CD4-positive, alpha-beta T cell treated with Interleukin-2 at 100 ng/mL for 4 hours (primary cell): ENCODE measurements around the gene RNF223.

ENCODE experiments used
- DNase-seq: peaks from one replicate; pipeline ENCODE4 v3.0.0-alpha.2; 2020; ENCODE audit warnings: low spot score

Gene RNF223

GRCh38 chr1:1026599-1027413, 47.3 kb downstream of the RNF223 start:
- DNase-seq = no peak

GRCh38 chr1:1025730-1026129, 48.4 kb downstream of the RNF223 start:
- no peak for DNase-seq

GRCh38 chr1:1024771-1025699, 49.1 kb downstream of the RNF223 start:
- DNase-seq = no peak

- DNase-seq = no peak
These were observed 49.8 kb downstream of the RNF223 start for GRCh38 chr1:1024149-1024770.

GRCh38 chr1:1023700-1024099, 50.4 kb downstream of the RNF223 start:
- DNase-seq = no peak

GRCh38 chr1:1022302-1023009, 51.6 kb downstream of the RNF223 start:
- no peak for DNase-seq

- DNase-seq = no peak
These were observed 52.2 kb downstream of the RNF223 start for GRCh38 chr1:1021920-1022259.

GRCh38 chr1:1021010-1021919, 52.8 kb downstream of the RNF223 start:
- DNase-seq = no peak
